Renal pelvis (tissue), 3 donors: ENCODE results near the gene HEBP1. TPM values are rescaled to one million over a fixed set of nuclear protein-coding genes. Genes with fewer than 3 reads are reported as not detected.

Experiments
- polyA plus RNA-seq, 3 donors: library from polyadenylated mRNA; unstranded; fragments of 120-200 nt; gene quantifications; one replicate each; pipeline ENCODE4 v1.2.1, GENCODE V29; 2013; ENCODE audit not compliant: insufficient read length in 3 of 3

HEBP1 gene
- polyA plus RNA-seq, 3 donors = 59.3 to 65.9 (median 63.3) TPM

Other genes starting within 250 kb of the HEBP1 start
- 10 to 100 TPM in 1 of 3 donors, 1 to 10 TPM in 2; 8.2 to 10.3 (median 9.0) TPM for gene APOLD1, start 214.6 kb downstream of the HEBP1 start, polyA plus RNA-seq
- gene DDX47, start 186.9 kb downstream of the HEBP1 start, polyA plus RNA-seq = 10 to 100 TPM; 71.4 to 76.4 (median 74.6) TPM
- gene GPRC5A, start 108.7 kb downstream of the HEBP1 start, polyA plus RNA-seq = 10 to 100 TPM in 2 of 3 donors, 1 to 10 TPM in 1; 7.4 to 12.4 (median 11.7) TPM
- 1 to 10 TPM in 1 of 3 donors, under 1 TPM in 2; 0.64 to 1.3 (median 0.94) TPM for gene GPRC5D, start 48.1 kb downstream of the HEBP1 start, polyA plus RNA-seq
- 10 to 100 TPM; 10.3 to 13.8 (median 11.4) TPM for gene FAM234B, start 44.1 kb upstream of the HEBP1 start, polyA plus RNA-seq
- gene GSG1, start 103.4 kb upstream of the HEBP1 start, polyA plus RNA-seq = under 1 TPM; 0.28 to 0.87 (median 0.55) TPM
- gene EMP1, start 196.5 kb upstream of the HEBP1 start, polyA plus RNA-seq = 10 to 100 TPM; 83.8 to 99.3 (median 90.6) TPM